ENCODE measurements around the gene CDH5.

CDH5 gene

DNA sequence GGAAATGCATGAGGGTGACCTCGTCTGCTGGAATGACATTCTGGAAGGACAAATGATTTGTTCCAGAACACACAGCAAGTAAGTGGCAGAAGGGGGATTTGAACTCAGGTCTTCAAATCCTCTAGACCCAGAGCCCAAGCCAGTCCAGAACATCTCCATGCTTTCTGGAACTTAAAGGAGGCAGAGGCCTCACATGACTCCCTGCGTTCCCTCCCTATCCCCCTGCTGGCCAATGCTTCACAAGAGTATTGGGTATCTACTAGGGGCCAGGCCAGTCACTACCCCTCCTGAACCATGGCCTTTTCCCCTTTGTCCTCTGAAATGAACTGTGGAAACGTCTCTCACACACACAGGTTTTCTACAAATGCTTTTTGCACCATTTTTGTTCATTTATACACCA is 53.0 kb downstream of the CDH5 start:
- no peak overlapping the region for H3K23ac ChIP-seq (ENCODE audit: low read depth, low read length, poor library complexity)
- H2AFZ ChIP-seq (ENCODE audit: low read length): no peak overlapping the region
- no peak overlapping the region for H4K8ac ChIP-seq (ENCODE audit: low read depth, low read length)
- no peak overlapping the region for H3K4ac ChIP-seq (ENCODE audit: low read length)
- H3K4me3 ChIP-seq (ENCODE audit: low read length in 2 of 2): no peak overlapping the region
- no peak overlapping the region for H2BK120ac ChIP-seq (ENCODE audit: low read depth, low read length)
- H3K18ac ChIP-seq (ENCODE audit: low read length): no peak overlapping the region
- H3K9ac ChIP-seq (ENCODE audit: low read depth, low read length, poor library complexity): no peak overlapping the region
- no peak overlapping the region for H2BK15ac ChIP-seq (ENCODE audit: low read length)
- no peaks in the 10 kb centered on the region for H3K79me1 ChIP-seq (ENCODE audit: low read depth, low read length)
- no CpG with 5 or more reads among the region's 3 CpGs for WGBS, 2 donors (ENCODE audit: extremely low coverage in 2 of 2, insufficient read length in 2 of 2, insufficient replicate concordance in 1 of 2)
- no peak overlapping the region for H3K14ac ChIP-seq (ENCODE audit: low read length)
- no peak overlapping the region for H2BK5ac ChIP-seq (ENCODE audit: low read length)
- peaks cover 0 to 8% of the 10 kb centered on the region in 2 donors for H3K9me3 ChIP-seq (replicated peaks in 1 of 2; ENCODE audit: control insufficient read depth in 2 of 2, insufficient read depth in 1 of 2, low read depth in 1 of 2, low read length in 2 of 2)
- no peaks in the 10 kb centered on the region for H3K36me3 ChIP-seq (replicated peaks in 1 of 2; ENCODE audit: control insufficient read depth in 2 of 2, insufficient read depth in 2 of 2, low read length in 2 of 2)
- no peak overlapping the region for H3K27ac ChIP-seq (replicated peaks; ENCODE audit: low read length)
- DNase-seq (ENCODE audit: low spot score): no peak
- H2AK5ac ChIP-seq (ENCODE audit: low read depth, low read length): no peak overlapping the region
- no peaks in the 10 kb centered on the region for H3K4me1 ChIP-seq (ENCODE audit: control insufficient read depth in 2 of 2, insufficient read depth in 1 of 2, low read depth in 1 of 2, low read length in 2 of 2)
- H4K91ac ChIP-seq (ENCODE audit: low read depth, low read length, poor library complexity): no peak overlapping the region
- H3K27me3 ChIP-seq (ENCODE audit: control insufficient read depth in 3 of 3, insufficient read depth in 3 of 3, low read depth in 1 of 3, low read length in 3 of 3): peaks cover 0 to 43% (median 5%) of the 10 kb centered on the region in 3 experiments
- no peak overlapping the region for H2BK12ac ChIP-seq (ENCODE audit: low read length)
- no peak overlapping the region for H3K4me2 ChIP-seq (ENCODE audit: insufficient read depth, low read length, poor library complexity, severe bottlenecking)

DNA sequence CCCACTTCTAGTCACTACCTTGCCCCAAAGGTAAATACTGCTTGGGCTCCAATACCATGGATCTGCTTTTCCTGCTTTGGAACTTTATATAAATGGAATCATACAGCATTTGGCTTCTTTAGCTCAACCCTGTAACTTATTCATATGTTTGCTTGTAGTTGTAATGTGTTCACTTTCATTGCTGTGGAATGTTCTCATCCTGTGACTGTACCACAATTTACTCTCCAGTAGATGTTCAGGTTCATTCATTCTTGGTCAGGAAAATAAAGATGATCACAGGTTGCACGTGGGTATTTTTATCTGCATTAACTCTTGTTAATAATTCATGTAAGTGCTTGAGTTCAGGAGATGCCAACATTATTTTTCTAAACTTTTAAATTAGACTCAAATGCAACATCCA is 53.9 kb downstream of the CDH5 start:
- Histone ChIP-seq H2BK120ac (ENCODE audit: low read depth, low read length) (no peak overlapping the region), H2AFZ (ENCODE audit: low read length) (no peak overlapping the region), H4K91ac (ENCODE audit: low read depth, low read length, poor library complexity) (no peak overlapping the region), H4K8ac (ENCODE audit: low read depth, low read length) (no peak overlapping the region), H3K18ac (ENCODE audit: low read length) (no peak overlapping the region), H3K23ac (ENCODE audit: low read depth, low read length, poor library complexity) (no peak overlapping the region), H3K27me3 (ENCODE audit: control insufficient read depth in 3 of 3, insufficient read depth in 3 of 3, low read depth in 1 of 3, low read length in 3 of 3) (peaks cover 2 to 52% (median 11%) of the 10 kb centered on the region in 3 experiments), H3K27ac (replicated peaks; ENCODE audit: low read length) (no peak overlapping the region), H2BK15ac (ENCODE audit: low read length) (no peak overlapping the region), H3K4ac (ENCODE audit: low read length) (no peak overlapping the region), H3K36me3 (replicated peaks in 1 of 2; ENCODE audit: control insufficient read depth in 2 of 2, insufficient read depth in 2 of 2, low read length in 2 of 2) (no peaks in the 10 kb centered on the region), H2AK5ac (ENCODE audit: low read depth, low read length) (no peak overlapping the region), H2BK5ac (ENCODE audit: low read length) (no peak overlapping the region), H2BK12ac (ENCODE audit: low read length) (no peak overlapping the region), H3K9ac (ENCODE audit: low read depth, low read length, poor library complexity) (no peak overlapping the region), H3K4me3 (ENCODE audit: low read length in 2 of 2) (no peak overlapping the region), H3K14ac (ENCODE audit: low read length) (no peak overlapping the region), H3K9me3 (replicated peaks in 1 of 2; ENCODE audit: control insufficient read depth in 2 of 2, insufficient read depth in 1 of 2, low read depth in 1 of 2, low read length in 2 of 2) (peaks cover 0 to 11% of the 10 kb centered on the region in 2 donors), H3K4me1 (ENCODE audit: control insufficient read depth in 2 of 2, insufficient read depth in 1 of 2, low read depth in 1 of 2, low read length in 2 of 2) (no peaks in the 10 kb centered on the region), H3K4me2 (ENCODE audit: insufficient read depth, low read length, poor library complexity, severe bottlenecking) (no peak overlapping the region), H3K79me1 (ENCODE audit: low read depth, low read length) (no peaks in the 10 kb centered on the region)
- DNase-seq (ENCODE audit: low spot score): no peak
- WGBS, 2 donors (ENCODE audit: extremely low coverage in 2 of 2, insufficient read length in 2 of 2, insufficient replicate concordance in 1 of 2): no CpG with 5 or more reads among the region's 1 CpG

DNA sequence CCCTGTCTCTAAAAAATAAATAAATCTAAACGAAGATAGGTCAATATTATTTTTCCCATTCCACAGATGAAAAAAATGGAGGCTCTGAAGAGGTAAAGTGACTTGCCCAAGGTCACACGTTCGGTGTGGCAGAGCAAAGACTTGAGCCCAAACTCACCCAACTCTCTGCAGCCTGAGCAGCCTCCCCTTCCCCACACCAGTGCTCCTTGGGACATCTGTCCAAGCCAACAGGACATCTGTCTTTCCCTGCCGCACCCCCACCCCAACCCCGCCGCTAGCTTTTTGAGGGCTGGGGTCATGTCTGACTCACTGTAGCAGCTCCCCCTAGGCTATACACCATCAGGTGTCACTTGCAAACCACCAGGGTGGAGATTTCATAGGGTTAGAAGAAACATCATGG is 55.4 kb downstream of the CDH5 start:
- Histone ChIP-seq H2BK12ac (ENCODE audit: low read length) (no peak overlapping the region), H4K91ac (ENCODE audit: low read depth, low read length, poor library complexity) (no peak overlapping the region), H3K27me3 (ENCODE audit: control insufficient read depth in 3 of 3, insufficient read depth in 3 of 3, low read depth in 1 of 3, low read length in 3 of 3) (peaks cover 11 to 60% (median 24%) of the 10 kb centered on the region in 3 experiments), H3K4me3 (ENCODE audit: low read length in 2 of 2) (no peak overlapping the region), H3K9me3 (replicated peaks in 1 of 2; ENCODE audit: control insufficient read depth in 2 of 2, insufficient read depth in 1 of 2, low read depth in 1 of 2, low read length in 2 of 2) (peaks cover 2 to 7% of the 10 kb centered on the region in 2 donors), H2BK120ac (ENCODE audit: low read depth, low read length) (no peak overlapping the region), H2AK5ac (ENCODE audit: low read depth, low read length) (no peak overlapping the region), H2BK15ac (ENCODE audit: low read length) (no peak overlapping the region), H3K9ac (ENCODE audit: low read depth, low read length, poor library complexity) (no peak overlapping the region), H3K18ac (ENCODE audit: low read length) (no peak overlapping the region), H3K14ac (ENCODE audit: low read length) (no peak overlapping the region), H2BK5ac (ENCODE audit: low read length) (no peak overlapping the region), H2AFZ (ENCODE audit: low read length) (no peak overlapping the region), H3K23ac (ENCODE audit: low read depth, low read length, poor library complexity) (no peak overlapping the region), H3K79me1 (ENCODE audit: low read depth, low read length) (no peaks in the 10 kb centered on the region), H3K4me1 (ENCODE audit: control insufficient read depth in 2 of 2, insufficient read depth in 1 of 2, low read depth in 1 of 2, low read length in 2 of 2) (peaks cover 2 to 10% of the 10 kb centered on the region in 2 donors), H3K4ac (ENCODE audit: low read length) (no peak overlapping the region), H3K36me3 (replicated peaks in 1 of 2; ENCODE audit: control insufficient read depth in 2 of 2, insufficient read depth in 2 of 2, low read length in 2 of 2) (no peaks in the 10 kb centered on the region), H4K8ac (ENCODE audit: low read depth, low read length) (no peak overlapping the region), H3K4me2 (ENCODE audit: insufficient read depth, low read length, poor library complexity, severe bottlenecking) (no peak overlapping the region), H3K27ac (replicated peaks; ENCODE audit: low read length) (no peak overlapping the region)
- no CpG with 5 or more reads among the region's 6 CpGs for WGBS, 2 donors (ENCODE audit: extremely low coverage in 2 of 2, insufficient read length in 2 of 2, insufficient replicate concordance in 1 of 2)
- no peak for DNase-seq (ENCODE audit: low spot score)

DNA sequence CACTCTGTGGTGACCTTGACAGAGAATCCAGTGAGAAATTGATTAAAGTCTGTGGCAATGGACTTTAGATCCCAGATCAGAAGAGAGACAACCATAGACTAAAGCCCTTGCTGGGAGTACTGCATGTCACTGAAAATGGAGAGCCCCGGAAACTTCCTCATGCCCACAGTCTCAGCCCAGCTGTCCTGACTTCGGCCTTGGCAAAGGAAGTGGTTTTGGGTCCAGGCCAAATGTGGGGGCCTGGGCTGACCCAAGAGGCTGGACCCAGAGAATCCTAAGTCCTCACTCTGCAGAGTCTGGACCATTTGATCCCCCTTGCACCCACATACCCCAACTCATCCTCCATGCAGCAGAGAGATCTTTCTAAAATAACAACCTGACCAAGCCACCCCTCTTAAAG is 55.9 kb downstream of the CDH5 start:
- H3K27me3 ChIP-seq (ENCODE audit: control insufficient read depth in 3 of 3, insufficient read depth in 3 of 3, low read depth in 1 of 3, low read length in 3 of 3): peaks cover 11 to 60% (median 25%) of the 10 kb centered on the region in 3 experiments
- no peaks in the 10 kb centered on the region for H3K79me1 ChIP-seq (ENCODE audit: low read depth, low read length)
- no peak overlapping the region for H2AK5ac ChIP-seq (ENCODE audit: low read depth, low read length)

More for the DNA sequence above, 55.9 kb downstream of the CDH5 start:
- H3K18ac ChIP-seq (ENCODE audit: low read length): peak overlapping the region; percentile 31
- no peak overlapping the region for H3K23ac ChIP-seq (ENCODE audit: low read depth, low read length, poor library complexity)
- no peak overlapping the region for H3K4me2 ChIP-seq (ENCODE audit: insufficient read depth, low read length, poor library complexity, severe bottlenecking)
- H2BK5ac ChIP-seq (ENCODE audit: low read length): no peak overlapping the region
- no peak overlapping the region for H3K4me3 ChIP-seq (ENCODE audit: low read length in 2 of 2)
- H3K9ac ChIP-seq (ENCODE audit: low read depth, low read length, poor library complexity): no peak overlapping the region
- H2BK120ac ChIP-seq (ENCODE audit: low read depth, low read length): no peak overlapping the region
- H4K91ac ChIP-seq (ENCODE audit: low read depth, low read length, poor library complexity): no peak overlapping the region
- H2AFZ ChIP-seq (ENCODE audit: low read length): no peak overlapping the region
- no peak overlapping the region for H3K27ac ChIP-seq (replicated peaks; ENCODE audit: low read length)
- H3K14ac ChIP-seq (ENCODE audit: low read length): no peak overlapping the region
- peaks cover 2 to 10% of the 10 kb centered on the region in 2 donors for H3K4me1 ChIP-seq (ENCODE audit: control insufficient read depth in 2 of 2, insufficient read depth in 1 of 2, low read depth in 1 of 2, low read length in 2 of 2)
- DNase-seq (ENCODE audit: low spot score): no peak
- whole genome bisulfite sequencing, 2 donors (ENCODE audit: extremely low coverage in 2 of 2, insufficient read length in 2 of 2, insufficient replicate concordance in 1 of 2): no CpG with 5 or more reads among the region's 2 CpGs
- no peak overlapping the region for H4K8ac ChIP-seq (ENCODE audit: low read depth, low read length)
- H3K4ac ChIP-seq (ENCODE audit: low read length): no peak overlapping the region
- no peak overlapping the region for H2BK12ac ChIP-seq (ENCODE audit: low read length)
- no peaks in the 10 kb centered on the region for H3K36me3 ChIP-seq (replicated peaks in 1 of 2; ENCODE audit: control insufficient read depth in 2 of 2, insufficient read depth in 2 of 2, low read length in 2 of 2)
- peaks cover 2 to 7% of the 10 kb centered on the region in 2 donors for H3K9me3 ChIP-seq (replicated peaks in 1 of 2; ENCODE audit: control insufficient read depth in 2 of 2, insufficient read depth in 1 of 2, low read depth in 1 of 2, low read length in 2 of 2)
- no peak overlapping the region for H2BK15ac ChIP-seq (ENCODE audit: low read length)

Data from neuronal stem cell (in vitro differentiated cells).